ENCODE measurements around the gene TRAF3IP3.

The TRAF3IP3 gene

DNA sequence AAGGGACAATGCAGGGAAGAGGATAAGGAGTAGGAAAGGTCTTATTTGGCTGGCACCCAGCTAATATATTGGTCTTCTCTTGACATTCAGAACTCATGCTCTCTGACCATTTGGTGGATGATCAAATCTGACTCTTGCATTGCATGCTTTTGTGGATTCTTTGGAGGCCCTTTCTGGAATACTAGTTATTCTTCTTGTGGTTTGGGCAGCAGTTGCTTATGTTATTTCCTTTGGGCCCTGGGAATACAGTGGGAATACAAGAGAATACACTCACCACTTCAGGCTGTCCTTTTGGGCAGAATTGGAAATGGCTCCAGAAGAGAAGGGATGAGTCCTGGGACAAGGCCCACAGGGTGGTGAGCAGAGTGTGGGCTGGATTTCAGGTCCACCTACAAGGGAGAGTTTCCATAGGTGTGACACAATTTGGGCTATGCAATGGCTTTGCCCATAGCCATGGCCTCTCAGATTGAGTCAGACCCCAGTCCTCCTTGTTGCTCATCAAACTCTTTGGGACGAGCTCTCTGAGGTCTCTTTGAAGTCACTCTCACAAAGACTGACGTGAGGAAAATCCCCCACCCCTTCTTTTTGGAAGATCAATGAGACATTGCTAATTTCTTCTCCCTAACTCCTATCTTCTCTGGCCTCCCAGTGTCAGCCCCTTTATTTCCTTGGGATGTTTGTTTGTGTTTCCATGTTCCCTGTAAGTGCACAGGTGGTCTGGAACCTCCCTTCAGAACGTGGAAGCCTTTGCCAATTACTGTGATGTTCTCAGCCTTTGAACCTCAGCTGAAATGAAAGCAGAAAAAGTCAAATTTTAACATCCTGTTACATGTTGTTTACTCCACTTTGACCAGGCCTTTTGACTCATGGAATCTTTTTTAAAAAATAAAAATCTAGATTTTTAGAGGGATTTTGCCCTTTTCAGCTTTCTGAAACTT, 31.8 kb upstream of the TRAF3IP3 start:
- TF ChIP-seq CTCF (IDR thresholded peaks at IDR 0.05; ENCODE audit: insufficient read depth, low read depth, low read length, missing control alignments) = no peak
- no peak for DNase-seq (ENCODE audit: low read depth)
- no peak overlapping the region for H3K4me3 ChIP-seq (ENCODE audit: low read length)

DNA sequence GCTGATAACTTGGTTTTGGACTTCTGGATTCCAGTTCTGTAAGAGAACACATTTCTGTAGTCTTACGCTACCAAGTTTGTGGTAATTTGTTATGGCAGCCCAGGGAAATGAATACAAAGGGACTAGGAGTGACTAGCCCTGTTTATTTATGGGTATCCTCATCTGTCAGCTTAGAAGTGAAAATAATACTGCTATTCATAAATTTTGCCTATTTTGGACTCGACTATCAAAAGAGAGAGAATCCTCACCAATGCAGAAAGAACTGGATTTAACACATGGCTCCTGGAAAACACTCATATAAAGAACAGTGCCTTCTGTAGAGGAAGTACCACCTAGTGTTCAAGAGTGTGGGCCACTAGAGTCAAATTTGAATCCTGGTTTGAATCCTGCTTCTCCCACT, 28.6 kb upstream of the TRAF3IP3 start:
- H3K4me3 ChIP-seq (ENCODE audit: low read length) = no peak overlapping the region
- no peak for DNase-seq (ENCODE audit: low read depth)
- TF ChIP-seq CTCF (IDR thresholded peaks at IDR 0.05; ENCODE audit: insufficient read depth, low read depth, low read length, missing control alignments) = no peak

DNA sequence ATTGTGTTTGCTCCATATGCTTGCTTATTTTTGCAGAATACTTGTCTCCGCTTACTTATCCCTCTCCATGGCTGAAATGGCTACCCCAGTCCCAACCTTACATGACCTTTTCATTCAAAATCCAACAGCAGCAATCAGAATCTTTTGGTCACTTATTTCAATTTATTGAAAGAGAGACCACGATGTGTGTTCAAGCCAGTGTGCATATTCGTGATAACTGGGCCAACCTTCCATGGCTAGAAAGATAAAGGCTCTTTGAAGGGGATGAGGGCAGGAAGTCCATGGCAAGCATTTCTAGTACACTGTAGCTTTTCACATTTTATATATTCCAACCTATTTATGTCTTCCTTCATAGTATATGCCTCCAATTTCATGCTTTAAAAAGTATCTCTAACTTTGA, 28.1 kb upstream of the TRAF3IP3 start:
- no peak for TF ChIP-seq CTCF (IDR thresholded peaks at IDR 0.05; ENCODE audit: insufficient read depth, low read depth, low read length, missing control alignments)
- no peak overlapping the region for H3K4me3 ChIP-seq (ENCODE audit: low read length)
- no peak for DNase-seq (ENCODE audit: low read depth)

DNA sequence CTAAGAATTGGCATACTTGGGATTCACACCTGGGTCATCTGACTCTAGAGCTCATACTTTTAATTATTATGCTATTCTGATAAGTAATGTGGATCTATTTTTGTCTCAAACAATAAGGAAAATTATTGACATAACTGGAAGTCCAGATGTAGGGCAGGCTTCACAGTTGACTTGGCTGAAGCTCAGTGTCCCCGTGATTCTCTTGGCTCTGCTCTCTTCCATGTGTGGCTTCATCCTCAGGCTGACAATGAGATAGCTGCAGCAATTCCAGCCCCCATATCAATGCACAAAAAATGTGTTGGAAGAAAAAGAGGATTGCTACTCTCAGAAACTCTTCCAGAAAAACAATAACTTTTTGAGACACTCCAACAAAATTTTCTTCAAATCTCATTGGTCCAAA, 27.4 kb upstream of the TRAF3IP3 start:
- H3K4me3 ChIP-seq (ENCODE audit: low read length) = no peak overlapping the region
- TF ChIP-seq CTCF (IDR thresholded peaks at IDR 0.05; ENCODE audit: insufficient read depth, low read depth, low read length, missing control alignments) = no peak
- DNase-seq (ENCODE audit: low read depth) = no peak

- TF ChIP-seq CTCF (IDR thresholded peaks at IDR 0.05; ENCODE audit: insufficient read depth, low read depth, low read length, missing control alignments) = no peak
- H3K4me3 ChIP-seq (ENCODE audit: low read length) = no peak overlapping the region
- DNase-seq (ENCODE audit: low read depth) = no peak
These were observed 26.4 kb upstream of the TRAF3IP3 start for GRCh38 chr1:209729436-209729835.

GRCh38 chr1:209732725-209733124, 23.1 kb upstream of the TRAF3IP3 start:
- H3K4me3 ChIP-seq (ENCODE audit: low read length) = no peak overlapping the region
- TF ChIP-seq CTCF (IDR thresholded peaks at IDR 0.05; ENCODE audit: insufficient read depth, low read depth, low read length, missing control alignments) = no peak
- DNase-seq (ENCODE audit: low read depth) = no peak

Data from epithelial cell of esophagus (primary cell).